Activated CD8-positive, alpha-beta T cell treated with anti-CD3 and anti-CD28 coated beads for 36 hours (primary cell): ENCODE data around the gene CD27. TPM values are rescaled to one million over a fixed set of nuclear protein-coding genes. Genes with fewer than 3 reads are reported as not detected.
"Not testable (repeated sequence)": the region's sequence is repeated elsewhere in the genome, so short reads cannot be mapped to it uniquely, and the experiment has no call there.

Source experiments
- ATAC-seq: fragments of 200-7000 bp; cut with Tn5 transposase; one replicate; pipeline ENCODE4 v1.10.0; 2021; ENCODE audit warnings: mild to moderate bottlenecking, moderate library complexity
- CTCF ChIA-PET: fragments of 350-600 bp; sonication (Branson Sonifier 250); formaldehyde crosslinking; loops from one replicate; lab custom pipeline; 2021; ENCODE audit warnings: antibody characterized with exemption; lab: Charles Lee
- POLR2A ChIA-PET: fragments of 350-600 bp; sonication (Branson Sonifier 250); formaldehyde crosslinking; loops from one replicate; lab custom pipeline; 2021; ENCODE audit warnings: antibody characterized with exemption; lab: Charles Lee
- DNase-seq: peaks from one replicate; pipeline ENCODE4 v3.0.0-alpha.2; 2020
- H3K27ac Mint-ChIP-seq: one replicate; pipeline ENCODE4 v1.8.0; 2021; ENCODE audit warnings: mild to moderate bottlenecking, mixed read lengths
- H3K27me3 Mint-ChIP-seq: one replicate; pipeline ENCODE4 v1.8.0; 2021; ENCODE audit warnings: mixed read lengths
- H3K36me3 Mint-ChIP-seq: one replicate; pipeline ENCODE4 v1.8.0; 2021; ENCODE audit warnings: low read depth, mixed read lengths
- H3K4me1 Mint-ChIP-seq: one replicate; pipeline ENCODE4 v1.8.0; 2021; ENCODE audit warnings: low read depth, mixed read lengths
- H3K4me3 Mint-ChIP-seq: one replicate; pipeline ENCODE4 v1.8.0; 2021; ENCODE audit warnings: mild to moderate bottlenecking, moderate library complexity, mixed read lengths
- H3K9me3 Mint-ChIP-seq: one replicate; pipeline ENCODE4 v1.8.0; 2021; ENCODE audit warnings: mixed read lengths
- CTCF ChIP-seq: fragments of 200-600 bp; IDR thresholded peaks from one replicate; pipeline ENCODE4 v1.8.0; 2022; ENCODE audit warnings: antibody characterized with exemption, mild to moderate bottlenecking
- intact Hi-C: fragments of 100-400 bp; cut with micrococcal nuclease; formaldehyde crosslinking; loops from one replicate; pipeline ENCODE4 v1.10.0; 2022
- total RNA-seq, 2 experiments: library from RNA; stranded (reverse); gene quantifications; one replicate each; pipeline ENCODE4 v1.2.3, GENCODE V29; 2021

CD27 gene
- total RNA-seq, 2 experiments from 2014 or later = 160 to 164 TPM

GRCh38 chr12:6425590-6426531 is 18.9 kb upstream of the CD27 start:
- H3K27me3 Mint-ChIP-seq = no peaks in the 10 kb centered on the region
- ChIA-PET POLR2A (interaction anchor here (1.0 to 8.0 kb wide), 15 partner anchors 10 to 142 kb away, joined by 3 to 104 read pairs (median 7); partner anchors contain the start of genes CD27, GAPDH, MRPL51 and NOP2), CTCF (interaction anchor here (0.6 to 8.2 kb wide), 15 partner anchors 9 to 298 kb away, joined by 3 to 145 read pairs (median 8); partner anchors contain the start of genes CD27, COPS7A, TAPBPL and VAMP1)
- ATAC-seq (peak; percentile 3), DNase-seq (peak; percentile 71)
- H3K27ac Mint-ChIP-seq = peak overlapping the region; percentile 92
- no peaks in the 10 kb centered on the region for H3K9me3 Mint-ChIP-seq
- peaks cover 62% of the 10 kb centered on the region for H3K4me1 Mint-ChIP-seq
- intact Hi-C loops = loop anchor here (2.0 to 10.0 kb wide), 4 partner anchors 37 to 111 kb away; partner anchors contain the start of gene MRPL51
- H3K4me3 Mint-ChIP-seq = peak overlapping the region; percentile 76
- H3K36me3 Mint-ChIP-seq = no peaks in the 10 kb centered on the region
- no peak for TF ChIP-seq CTCF

DNA sequence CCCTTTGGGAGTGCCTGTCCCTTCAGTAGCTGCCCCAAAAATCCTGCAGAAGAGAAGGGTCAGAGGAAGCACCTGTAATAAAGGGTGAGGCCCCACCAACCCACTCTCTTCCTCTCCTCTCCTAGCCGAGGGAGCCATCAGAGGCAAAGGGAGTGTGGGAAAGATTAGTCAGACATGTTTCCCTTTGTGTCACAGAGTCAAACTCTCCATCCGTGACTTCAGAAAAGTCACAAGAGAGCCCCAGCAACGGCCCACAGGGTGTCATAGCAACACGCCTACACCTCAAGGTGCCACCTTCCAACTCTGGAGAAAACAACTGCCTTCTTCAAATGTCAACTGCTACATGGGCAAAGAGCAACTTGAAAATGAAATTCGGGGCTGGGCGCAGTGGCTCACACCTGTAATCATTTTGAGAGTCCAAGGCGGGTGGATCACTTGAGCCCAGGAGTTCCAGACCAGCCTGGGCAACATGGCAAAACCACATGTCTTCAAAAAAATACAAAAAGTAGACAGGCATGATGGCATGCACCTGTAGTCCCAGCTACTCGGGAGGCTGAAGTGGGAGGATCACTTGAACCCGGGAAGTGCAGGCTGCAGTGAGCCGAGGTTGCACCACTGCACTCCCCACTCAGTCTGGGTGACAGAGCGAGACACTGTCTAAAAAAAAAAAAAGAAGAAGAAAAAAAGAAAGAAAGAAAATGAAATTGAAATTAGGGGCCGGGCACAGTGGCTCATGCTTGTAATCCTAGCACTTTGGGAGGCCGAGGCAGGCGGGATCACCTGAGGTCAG is 17.7 kb upstream of the CD27 start:
- ChIA-PET POLR2A (interaction anchor here (0.9 to 8.0 kb wide), 14 partner anchors 9 to 517 kb away, joined by 3 to 104 read pairs (median 10); partner anchors contain the start of genes C12orf57, CD27, GAPDH and MRPL51), CTCF (interaction anchor here (1.2 to 8.2 kb wide), 10 partner anchors 17 to 127 kb away, joined by 3 to 145 read pairs (median 10); partner anchors contain the start of genes CD27 and TAPBPL)
- Mint-ChIP-seq H3K9me3 (no peaks in the 10 kb centered on the region), H3K27me3 (no peaks in the 10 kb centered on the region), H3K4me3 (peak overlapping the region; percentile 76), H3K36me3 (no peaks in the 10 kb centered on the region), H3K4me1 (peaks cover 70% of the 10 kb centered on the region), H3K27ac (peak overlapping the region; percentile 92)
- ATAC-seq = peak; percentile 70
- no peak for TF ChIP-seq CTCF
- peak; percentile 99 for DNase-seq
- intact Hi-C loops = loop anchor here (2.0 to 10.0 kb wide), 4 partner anchors 36 to 110 kb away; partner anchors contain the start of gene MRPL51

DNA sequence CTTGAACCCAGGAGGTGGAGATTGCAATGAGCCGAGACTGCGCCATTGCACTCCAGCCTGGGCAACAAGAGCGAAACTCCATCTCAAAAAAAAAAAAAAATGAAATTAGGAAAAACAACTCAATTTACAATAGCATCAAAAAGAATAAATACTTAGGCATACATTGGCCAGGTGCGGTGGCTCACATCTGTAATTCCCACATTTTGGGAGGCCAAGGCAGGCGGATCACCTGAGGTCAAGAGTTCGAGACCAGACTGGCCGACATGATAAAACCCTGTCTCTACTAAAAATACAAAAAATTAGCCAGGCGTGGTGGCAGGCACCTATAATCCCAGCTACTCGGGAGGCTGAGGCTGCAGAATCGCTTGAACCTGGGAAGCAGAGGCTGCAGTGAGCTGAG is 17.0 kb upstream of the CD27 start:
- not testable (repeated sequence) for DNase-seq, H3K9me3 Mint-ChIP-seq
- H3K27ac Mint-ChIP-seq = peak overlapping the region; percentile 92

DNA sequence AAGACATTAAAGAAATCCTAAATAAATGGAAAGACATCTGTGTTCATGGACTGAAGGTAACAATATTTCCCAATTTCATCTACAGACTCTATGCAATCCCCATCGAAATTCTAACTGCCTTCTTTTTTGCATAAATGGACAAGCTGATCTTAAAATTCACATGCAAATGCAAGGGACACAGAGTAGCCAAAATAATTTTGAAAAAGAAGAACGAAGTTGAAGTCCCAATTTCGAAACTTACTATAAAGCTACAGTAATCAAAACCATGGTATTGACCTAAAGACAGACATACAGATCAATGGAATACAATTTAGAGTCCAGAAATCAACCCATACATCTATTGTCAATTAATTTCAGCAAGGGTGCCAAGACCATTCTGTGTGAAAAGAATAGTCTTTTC is 16.4 kb upstream of the CD27 start:
- ATAC-seq = no peak
- peak overlapping the region; percentile 21 for H3K4me3 Mint-ChIP-seq
- H3K36me3 Mint-ChIP-seq = no peaks in the 10 kb centered on the region
- POLR2A ChIA-PET = interaction anchor here (0.6 to 8.0 kb wide), 7 partner anchors 16 to 109 kb away, joined by 3 to 104 read pairs (median 8); partner anchors contain the start of genes CD27, GAPDH, TAPBPL and VAMP1
- peak overlapping the region; percentile 92 for H3K27ac Mint-ChIP-seq
- no peak for TF ChIP-seq CTCF
- H3K27me3 Mint-ChIP-seq = no peaks in the 10 kb centered on the region
- CTCF ChIA-PET = interaction anchor here (0.8 to 8.2 kb wide), 6 partner anchors 15 to 109 kb away, joined by 3 to 145 read pairs (median 46); partner anchors contain the start of genes CD27 and VAMP1
- H3K9me3 Mint-ChIP-seq = no peaks in the 10 kb centered on the region
- no peak for DNase-seq
- H3K4me1 Mint-ChIP-seq = peaks cover 73% of the 10 kb centered on the region
- intact Hi-C loops = loop anchor here (5.0 to 10.0 kb wide), 2 partner anchors 94 to 109 kb away; no protein-coding TSS in a partner anchor

More for the DNA sequence above, 17.0 kb upstream of the CD27 start:
- H3K27me3 Mint-ChIP-seq, ATAC-seq, H3K36me3 Mint-ChIP-seq: not testable (repeated sequence)
- POLR2A ChIA-PET = interaction anchor here (0.9 to 8.0 kb wide), 8 partner anchors 9 to 109 kb away, joined by 3 to 104 read pairs (median 20); partner anchors contain the start of genes CD27, GAPDH and TAPBPL
- intact Hi-C loops = loop anchor here (2.0 to 10.0 kb wide), 4 partner anchors 35 to 110 kb away; partner anchors contain the start of gene MRPL51
- Mint-ChIP-seq H3K4me3 (peak overlapping the region; percentile 76), H3K4me1 (peaks cover 75% of the 10 kb centered on the region)
- CTCF ChIA-PET = interaction anchor here (0.8 to 8.2 kb wide), 6 partner anchors 16 to 110 kb away, joined by 3 to 145 read pairs (median 46); partner anchors contain the start of genes CD27 and VAMP1
